Islet precursor cell (in vitro differentiated cells): Measurements from ENCODE around the gene SPRR4.

ENCODE experiments used
- DNase-seq: peaks from one replicate; pipeline ENCODE4 v3.0.0-alpha.2; 2018

The SPRR4 gene

GRCh38 chr1:152970495-152970894 is at the start of gene SPRR4:
Gene SPRR4, plus strand, starts transcription at chr1:152970648. Its CDS starts 1,243 bp downstream, at chr1:152971891.
- no peak for DNase-seq

- DNase-seq, result no peak
Measured at GRCh38 chr1:152924191-152924590, 46.3 kb upstream of the SPRR4 start.

- DNase-seq, result no peak
Measured at GRCh38 chr1:152926091-152926490, 44.4 kb upstream of the SPRR4 start.

- DNase-seq, result no peak
Measured at GRCh38 chr1:152928671-152929070, 41.8 kb upstream of the SPRR4 start.

GRCh38 chr1:152932170-152932811 is 38.2 kb upstream of the SPRR4 start:
- no peak for DNase-seq

GRCh38 chr1:152933196-152933595 is 37.3 kb upstream of the SPRR4 start:
- DNase-seq, result peak; percentile 27

GRCh38 chr1:152940614-152941013 is 29.8 kb upstream of the SPRR4 start:
- DNase-seq, result no peak

GRCh38 chr1:152941037-152941711 is 29.3 kb upstream of the SPRR4 start:
- peak; percentile 29 for DNase-seq

- no peak for DNase-seq
Measured at GRCh38 chr1:152942161-152942560, 28.3 kb upstream of the SPRR4 start.

- no peak for DNase-seq
Measured at GRCh38 chr1:152946248-152946647, 24.2 kb upstream of the SPRR4 start.

- DNase-seq, result no peak
Measured at GRCh38 chr1:152946651-152947256, 23.7 kb upstream of the SPRR4 start, which contains the start of gene SPRR5. Gene SPRR5, plus strand, starts transcription at chr1:152947206. Its CDS starts 1,349 bp downstream, at chr1:152948555.

GRCh38 chr1:152951711-152952110 is 18.7 kb upstream of the SPRR4 start:
- DNase-seq, result no peak

GRCh38 chr1:152953761-152954160 is 16.7 kb upstream of the SPRR4 start:
- no peak for DNase-seq

GRCh38 chr1:152954436-152954835 is 16.0 kb upstream of the SPRR4 start:
- no peak for DNase-seq

- DNase-seq, result no peak
Measured at GRCh38 chr1:152957561-152957960, 12.9 kb upstream of the SPRR4 start.

GRCh38 chr1:152959273-152959672 is 11.2 kb upstream of the SPRR4 start:
- DNase-seq, result no peak

GRCh38 chr1:152959801-152960451 is 10.5 kb upstream of the SPRR4 start:
- DNase-seq, result no peak

- DNase-seq, result no peak
Measured at GRCh38 chr1:152960452-152961044, 9.9 kb upstream of the SPRR4 start.

- no peak for DNase-seq
Measured at GRCh38 chr1:152961226-152961891, 9.1 kb upstream of the SPRR4 start.

- no peak for DNase-seq
Measured at GRCh38 chr1:152962876-152963415, 7.5 kb upstream of the SPRR4 start.

- DNase-seq, result no peak
Measured at GRCh38 chr1:152964536-152964935, 5.9 kb upstream of the SPRR4 start.

GRCh38 chr1:152965853-152966252 is 4.6 kb upstream of the SPRR4 start:
- no peak for DNase-seq
